ENCODE results near the gene REL. TPM values are rescaled to one million over a fixed set of nuclear protein-coding genes. Genes with fewer than 3 reads are reported as not detected.

REL gene
- total and polyA plus RNA-seq, 2 of the 13 experiments (the other 11 are each of a cell fraction or from before 2014, with no cell fraction given) = 3.7 to 7.0 TPM

- no peak for TF ChIP-seq GATAD1 (CRISPR knock-in tag; IDR thresholded peaks at IDR 0.05)
- TF ChIP-seq FIP1L1 (IDR thresholded peaks at IDR 0.05; ENCODE audit: borderline replicate concordance, insufficient read depth, low read depth, low read length) = no peak
- no peak for TF ChIP-seq ATF7 (IDR thresholded peaks at IDR 0.05)
- no peak for TF ChIP-seq ATF7 (CRISPR knock-in tag; IDR thresholded peaks at IDR 0.05)
- no peak for TF ChIP-seq MTF1 (CRISPR knock-in tag; IDR thresholded peaks at IDR 0.05)
- no peak for TF ChIP-seq ZBTB20 (CRISPR knock-in tag; IDR thresholded peaks at IDR 0.05; ENCODE audit: borderline replicate concordance, low read depth)
- TF ChIP-seq ZBTB21 (CRISPR knock-in tag; IDR thresholded peaks at IDR 0.05) = no peak
- no peak for TF ChIP-seq ZBTB25 (CRISPR knock-in tag; IDR thresholded peaks at IDR 0.05)
- TF ChIP-seq ZNF670 (CRISPR knock-in tag; IDR thresholded peaks at IDR 0.05; ENCODE audit: borderline replicate concordance) = no peak
Observed at GRCh38 chr2:60883896-60884295, 2.5 kb downstream of the REL start (continued).

- peaks cover 39% of the 10 kb centered on the region for H3K4me1 ChIP-seq (ENCODE audit: insufficient read depth, low read length)
- in situ Hi-C loops (cut with HindIII; ENCODE audit: extremely low pct_ligation_motif_present, low pct_unique_long_range_greater_than_20kb) = no loop called here
- no peak overlapping the region for H3K9ac ChIP-seq (ENCODE audit: insufficient read depth, low read depth, low read length)
- FAIRE-seq (no peak), DNase-seq (ENCODE audit: low spot score) (no peak), ATAC-seq (no peak)
- H3K36me3 ChIP-seq (replicated peaks in 1 of 2; ENCODE audit: control insufficient read depth in 1 of 2, insufficient read depth in 2 of 2, low read length in 2 of 2) = no peaks in the 10 kb centered on the region
- BruUV-seq (replicated peaks) = TSS peak; percentile 2
- POLR2A ChIA-PET = no interaction called here
- peaks cover 5% of the 10 kb centered on the region for H4K20me1 ChIP-seq (ENCODE audit: insufficient read depth, low read length)
- CTCF ChIA-PET (ENCODE audit: low intra/inter-chr PET ratio, low total read pairs) = no interaction called here
- peak overlapping the region in 2 of 3 experiments; percentile 4 to 94; a peak in 2 of 6 replicates for H3K4me3 ChIP-seq (replicated peaks in 1 of 3; ENCODE audit: insufficient read depth in 1 of 3, low read depth in 2 of 3, low read length in 3 of 3)
- 68% methylated on average over 2 of the region's 2 CpGs for WGBS (ENCODE audit: low lambda C conversion rate)
- H3K27me3 ChIP-seq (ENCODE audit: control insufficient read depth in 1 of 2, insufficient read depth in 2 of 2, low read length in 2 of 2) = no peaks in the 10 kb centered on the region; a peak in 1 of 5 replicates
- no peak overlapping the region for H2AFZ ChIP-seq (ENCODE audit: low read length)
- intact Hi-C loops (cut with micrococcal nuclease; ENCODE audit: unreplicated experiment) = loop anchor here (5.0 kb wide), 3 partner anchors 77 to 133 kb away; partner anchors contain the start of genes PEX13 and PUS10
- H3K9me3 ChIP-seq (ENCODE audit: low read length) = no peaks in the 10 kb centered on the region
- peak overlapping the region; percentile 73 for H3K4me2 ChIP-seq (ENCODE audit: low read depth, low read length)
- H3K79me2 ChIP-seq (ENCODE audit: insufficient read depth, low read length) = peaks cover 54% of the 10 kb centered on the region
- no peak overlapping the region for H3K27ac ChIP-seq (ENCODE audit: extremely low read length, insufficient read depth, low read length)
- TF ChIP-seq SIX1 (CRISPR knock-in tag; IDR thresholded peaks at IDR 0.05; ENCODE audit: borderline replicate concordance) = no peak
- TF ChIP-seq HDAC1 (CRISPR knock-in tag; IDR thresholded peaks at IDR 0.05) = no peak
- no peak for TF ChIP-seq ZBTB38 (CRISPR knock-in tag; IDR thresholded peaks at IDR 0.05)
- no peak for TF ChIP-seq AHR (CRISPR knock-in tag; IDR thresholded peaks at IDR 0.05)
- TF ChIP-seq PRDM15 (CRISPR knock-in tag; IDR thresholded peaks at IDR 0.05) = no peak
- TF ChIP-seq RFX1 (IDR thresholded peaks at IDR 0.05) = no peak
- TF ChIP-seq HOXA5 (CRISPR knock-in tag; IDR thresholded peaks at IDR 0.05) = no peak
- no peak for TF ChIP-seq RAD21 (CRISPR knock-in tag; IDR thresholded peaks at IDR 0.05)
- TF ChIP-seq FIP1L1 (IDR thresholded peaks at IDR 0.05; ENCODE audit: borderline replicate concordance, insufficient read depth, low read depth, low read length) = no peak
- TF ChIP-seq HNF1B (CRISPR knock-in tag; IDR thresholded peaks at IDR 0.05) = no peak
Observed at GRCh38 chr2:60884800-60885199, 3.4 kb downstream of the REL start.
